ENCODE measurements around the gene FUT2. TPM values are rescaled to one million over a fixed set of nuclear protein-coding genes. Genes with fewer than 3 reads are reported as not detected.

FUT2 gene
- total and polyA plus RNA-seq, 10 of the 15 experiments (the other 5 are each of a cell fraction or from before 2014, with no cell fraction given) = 0.02 to 0.13 (median 0.07) TPM; not detected in 7

GRCh38 chr19:48660852-48661710, 34.7 kb upstream of the FUT2 start (continued):
- TF ChIP-seq ZBTB11 (CRISPR knock-in tag; IDR thresholded peaks at IDR 0.05) (no peak), BCL11A (IDR thresholded peaks at IDR 0.05; ENCODE audit: low read depth, low read length) (no peak), ZNF274 (IDR thresholded peaks at IDR 0.05; ENCODE audit: insufficient read depth, insufficient read length) (no peak), RUNX3 (IDR thresholded peaks at IDR 0.05; ENCODE audit: low read length) (peak; percentile 49), GATAD2B (conservative IDR thresholded peaks at IDR 0.05; ENCODE audit: low read depth) (0 out of 2 replicates have a peak, but pooled peaks have one; percentile 14), LARP7 (IDR thresholded peaks at IDR 0.05) (no peak), ZNF687 (IDR thresholded peaks at IDR 0.05) (no peak), RB1 (IDR thresholded peaks at IDR 0.05; ENCODE audit: borderline replicate concordance) (peak; percentile 100), SIX5 (IDR thresholded peaks at IDR 0.05; ENCODE audit: low read depth, low read length, severe bottlenecking) (no peak), BRCA1 (IDR thresholded peaks at IDR 0.05; ENCODE audit: low read depth, low read length) (peak; percentile 40; the same call in 1 of the 2 replicates), SUPT20H (IDR thresholded peaks at IDR 0.05; ENCODE audit: borderline replicate concordance, control insufficient read depth, low read depth, low read length) (no peak), ATF2 (IDR thresholded peaks at IDR 0.05; ENCODE audit: low read length) (no peak), BHLHE40 (IDR thresholded peaks at IDR 0.05; ENCODE audit: borderline replicate concordance in 1 of 2, low read depth in 2 of 2, low read length in 1 of 2) (peak; percentile 56 to 71; a peak in 3 of 4 replicates), REST (IDR thresholded peaks at IDR 0.05; ENCODE audit: low read depth, low read length) (no peak), CHD2 (IDR thresholded peaks at IDR 0.05; ENCODE audit: borderline replicate concordance, low read depth, low read length) (0 out of 2 replicates have a peak, but pooled peaks have one; percentile 34), SPI1 (IDR thresholded peaks at IDR 0.05; ENCODE audit: borderline replicate concordance, insufficient read depth, low read depth, low read length) (no peak)

Data from GM12878 (cell line).